Panc1 (cell line): ENCODE results near the gene PTGIS. TPM values are rescaled to one million over a fixed set of nuclear protein-coding genes. Genes with fewer than 3 reads are reported as not detected.

Experiments
- ATAC-seq: fragments of 200-7000 bp; cut with Tn5 transposase; 2 replicates; pipeline ENCODE4 v1.9.1; 2020; ENCODE audit warnings: mild to moderate bottlenecking, moderate library complexity
- BruUV-seq: library from RNA; stranded (reverse); fragments of 400-500 nt; replicated peaks from 2 replicates; lab custom pipeline; 2021; lab: Mats Ljungman, UMichigan
- CTCF ChIA-PET: fragments of 300-600 bp; sonication (Branson Sonifier 250); formaldehyde crosslinking; loops from one replicate; lab custom pipeline; 2022; ENCODE audit warnings: antibody characterized with exemption; lab: Charles Lee
- POLR2A ChIA-PET: fragments of 300-600 bp; sonication (Branson Sonifier 250); formaldehyde crosslinking; loops from one replicate; lab custom pipeline; 2022; ENCODE audit warnings: antibody characterized with exemption; lab: Charles Lee
- DNase-seq: peaks from one replicate; pipeline ENCODE4 v3.0.0-alpha.2; 2010; ENCODE audit warnings: low read depth, low spot score
- H3K27ac ChIP-seq: 2 replicates; pipeline ENCODE4 v1.5.1; 2011; ENCODE audit warnings: mild to moderate bottlenecking, low read length, inconsistent platforms
- H3K27me3 ChIP-seq: fragments of 200-500 bp; sonication (Bioruptor generic); 2 replicates; pipeline ENCODE4 v1.6.0; 2014; ENCODE audit warnings: low read length, inconsistent platforms; ENCODE audit not compliant: control insufficient read depth, insufficient read depth
- H3K36me3 ChIP-seq: fragments of 200-500 bp; sonication (Bioruptor generic); 2 replicates; pipeline ENCODE4 v1.5.1; 2014; ENCODE audit warnings: inconsistent platforms, mild to moderate bottlenecking, low read length, moderate library complexity; ENCODE audit not compliant: control insufficient read depth, insufficient read depth
- H3K4me1 ChIP-seq: 2 replicates; pipeline ENCODE4 v1.5.1; 2011; ENCODE audit warnings: inconsistent platforms, mild to moderate bottlenecking, low read length, moderate library complexity; ENCODE audit not compliant: control insufficient read depth, insufficient read depth
- H3K4me3 ChIP-seq, 2 experiments: 2 replicates each; pipeline ENCODE4 v1.5.1; 2011 to 2012; ENCODE audit warnings: low read depth in 2 of 2, low read length in 2 of 2, mild to moderate bottlenecking in 2 of 2, inconsistent platforms in 1 of 2, moderate library complexity in 1 of 2
- H3K9me3 ChIP-seq: fragments of 200-500 bp; sonication (Bioruptor generic); 2 replicates; pipeline ENCODE4 v1.5.1; 2014; ENCODE audit warnings: low read depth, mild to moderate bottlenecking, inconsistent platforms, low read length, moderate library complexity; ENCODE audit not compliant: control insufficient read depth, insufficient read depth
- POLR2AphosphoS5 ChIP-seq: IDR thresholded peaks from 2 replicates; pipeline ENCODE4 v1.6.1; 2012; ENCODE audit warnings: mild to moderate bottlenecking, low read depth, low read length, moderate library complexity
- SIN3A ChIP-seq: IDR thresholded peaks from 2 replicates; pipeline ENCODE4 v1.6.1; 2012; ENCODE audit warnings: low read depth, mild to moderate bottlenecking, low read length, moderate library complexity, borderline replicate concordance; ENCODE audit not compliant: insufficient read depth
- TCF7L2 ChIP-seq: IDR thresholded peaks from 2 replicates; pipeline ENCODE4 v1.6.1; 2011; ENCODE audit warnings: mild to moderate bottlenecking, low read depth, low read length, inconsistent platforms
- in situ Hi-C: cut with HindIII; loops from 2 replicates; pipeline ENCODE4 v1.10.0; 2016; ENCODE audit warnings: low sequenced_read_pairs, low pct_unique_long_range_greater_than_20kb
- intact Hi-C: fragments of 100-400 bp; cut with micrococcal nuclease; formaldehyde crosslinking; loops from one replicate; pipeline ENCODE4 v1.10.0; 2022; ENCODE audit not compliant: unreplicated experiment
- total RNA-seq: library from RNA; stranded (reverse); gene quantifications from one replicate; pipeline ENCODE4 v1.2.1, GENCODE V29; 2021; ENCODE audit not compliant: unreplicated experiment
- TF ChIP-seq, protein P1 (sequence below): fragments of 450-650 bp; IDR thresholded peaks from 2 replicates; pipeline ENCODE4 v1.5.1; 2017; ENCODE audit warnings: mild to moderate bottlenecking
- TF ChIP-seq, protein P2 (sequence below), 2 experiments: IDR thresholded peaks; 2 replicates each; pipeline ENCODE4 v1.6.1; 2011 to 2012; ENCODE audit warnings: low read depth in 2 of 2, control low read depth in 1 of 2, low read length in 1 of 2, mild to moderate bottlenecking in 1 of 2, moderate library complexity in 1 of 2; ENCODE audit not compliant: insufficient read depth in 1 of 2

PTGIS gene
- total RNA-seq, 1 experiment from 2014 or later: 4.4 TPM

DNA sequence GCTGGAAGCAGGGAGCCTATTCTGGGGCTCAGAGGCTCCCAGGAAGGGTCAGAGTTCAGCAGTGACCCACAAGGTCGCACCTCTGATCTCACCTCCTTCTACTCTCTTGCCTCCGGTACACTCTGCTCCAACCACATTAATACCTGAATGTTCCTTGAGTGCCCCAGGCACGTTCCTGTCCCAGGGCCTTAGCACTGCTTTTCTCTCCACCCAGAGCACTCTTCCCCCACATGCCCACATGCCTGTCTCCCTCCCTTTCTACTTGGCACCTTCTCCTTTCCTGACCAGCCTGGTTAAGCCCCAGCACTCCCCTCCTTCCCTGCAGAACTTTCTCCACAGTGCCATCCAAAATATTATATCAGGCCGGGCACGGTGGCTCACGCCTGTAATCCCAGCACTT, 98.9 kb downstream of the PTGIS start:
- ATAC-seq: no peak
- intact Hi-C loops (no loop called here), in situ Hi-C loops (no loop called here)
- Histone ChIP-seq H3K4me1 (no peaks in the 10 kb centered on the region), H3K4me3 (no peak overlapping the region), H3K9me3 (no peaks in the 10 kb centered on the region), H3K36me3 (no peaks in the 10 kb centered on the region), H3K27ac (no peak overlapping the region), H3K27me3 (no peaks in the 10 kb centered on the region)
- TF ChIP-seq, protein P1, sequence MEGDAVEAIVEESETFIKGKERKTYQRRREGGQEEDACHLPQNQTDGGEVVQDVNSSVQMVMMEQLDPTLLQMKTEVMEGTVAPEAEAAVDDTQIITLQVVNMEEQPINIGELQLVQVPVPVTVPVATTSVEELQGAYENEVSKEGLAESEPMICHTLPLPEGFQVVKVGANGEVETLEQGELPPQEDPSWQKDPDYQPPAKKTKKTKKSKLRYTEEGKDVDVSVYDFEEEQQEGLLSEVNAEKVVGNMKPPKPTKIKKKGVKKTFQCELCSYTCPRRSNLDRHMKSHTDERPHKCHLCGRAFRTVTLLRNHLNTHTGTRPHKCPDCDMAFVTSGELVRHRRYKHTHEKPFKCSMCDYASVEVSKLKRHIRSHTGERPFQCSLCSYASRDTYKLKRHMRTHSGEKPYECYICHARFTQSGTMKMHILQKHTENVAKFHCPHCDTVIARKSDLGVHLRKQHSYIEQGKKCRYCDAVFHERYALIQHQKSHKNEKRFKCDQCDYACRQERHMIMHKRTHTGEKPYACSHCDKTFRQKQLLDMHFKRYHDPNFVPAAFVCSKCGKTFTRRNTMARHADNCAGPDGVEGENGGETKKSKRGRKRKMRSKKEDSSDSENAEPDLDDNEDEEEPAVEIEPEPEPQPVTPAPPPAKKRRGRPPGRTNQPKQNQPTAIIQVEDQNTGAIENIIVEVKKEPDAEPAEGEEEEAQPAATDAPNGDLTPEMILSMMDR: no peak
- TF ChIP-seq, protein P2, sequence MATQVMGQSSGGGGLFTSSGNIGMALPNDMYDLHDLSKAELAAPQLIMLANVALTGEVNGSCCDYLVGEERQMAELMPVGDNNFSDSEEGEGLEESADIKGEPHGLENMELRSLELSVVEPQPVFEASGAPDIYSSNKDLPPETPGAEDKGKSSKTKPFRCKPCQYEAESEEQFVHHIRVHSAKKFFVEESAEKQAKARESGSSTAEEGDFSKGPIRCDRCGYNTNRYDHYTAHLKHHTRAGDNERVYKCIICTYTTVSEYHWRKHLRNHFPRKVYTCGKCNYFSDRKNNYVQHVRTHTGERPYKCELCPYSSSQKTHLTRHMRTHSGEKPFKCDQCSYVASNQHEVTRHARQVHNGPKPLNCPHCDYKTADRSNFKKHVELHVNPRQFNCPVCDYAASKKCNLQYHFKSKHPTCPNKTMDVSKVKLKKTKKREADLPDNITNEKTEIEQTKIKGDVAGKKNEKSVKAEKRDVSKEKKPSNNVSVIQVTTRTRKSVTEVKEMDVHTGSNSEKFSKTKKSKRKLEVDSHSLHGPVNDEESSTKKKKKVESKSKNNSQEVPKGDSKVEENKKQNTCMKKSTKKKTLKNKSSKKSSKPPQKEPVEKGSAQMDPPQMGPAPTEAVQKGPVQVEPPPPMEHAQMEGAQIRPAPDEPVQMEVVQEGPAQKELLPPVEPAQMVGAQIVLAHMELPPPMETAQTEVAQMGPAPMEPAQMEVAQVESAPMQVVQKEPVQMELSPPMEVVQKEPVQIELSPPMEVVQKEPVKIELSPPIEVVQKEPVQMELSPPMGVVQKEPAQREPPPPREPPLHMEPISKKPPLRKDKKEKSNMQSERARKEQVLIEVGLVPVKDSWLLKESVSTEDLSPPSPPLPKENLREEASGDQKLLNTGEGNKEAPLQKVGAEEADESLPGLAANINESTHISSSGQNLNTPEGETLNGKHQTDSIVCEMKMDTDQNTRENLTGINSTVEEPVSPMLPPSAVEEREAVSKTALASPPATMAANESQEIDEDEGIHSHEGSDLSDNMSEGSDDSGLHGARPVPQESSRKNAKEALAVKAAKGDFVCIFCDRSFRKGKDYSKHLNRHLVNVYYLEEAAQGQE (IDR thresholded peaks at IDR 0.05; ENCODE audit: insufficient read depth in 1 of 2, low read depth in 2 of 2, low read length in 1 of 2): no peak
- TF ChIP-seq SIN3A (no peak), TCF7L2 (no peak), POLR2AphosphoS5 (no peak)
- no peak for DNase-seq
- CTCF ChIA-PET: no interaction called here
- no TSS peak for BruUV-seq
- POLR2A ChIA-PET: no interaction called here

DNA sequence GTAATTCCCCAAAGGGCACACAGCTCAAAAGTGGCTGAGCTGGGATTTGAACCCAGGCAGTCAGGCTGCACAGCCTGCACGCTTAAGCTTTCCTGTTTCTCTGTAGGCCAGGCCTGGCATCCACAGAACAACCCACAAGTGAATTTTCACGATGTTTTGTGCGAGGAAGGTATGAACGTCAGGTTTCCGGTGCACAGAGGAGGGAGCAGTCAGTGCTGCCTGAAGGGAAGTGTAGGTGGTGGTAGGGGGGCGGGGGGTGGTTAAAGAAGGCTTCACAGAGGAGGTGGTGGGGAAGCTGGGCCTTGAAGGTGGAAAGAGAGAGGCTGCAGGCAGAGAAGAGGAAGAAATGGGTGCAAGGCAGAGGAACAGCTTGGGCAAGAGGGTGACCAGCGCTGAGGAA, 99.5 kb downstream of the PTGIS start:
- Histone ChIP-seq H3K27ac (no peak overlapping the region), H3K27me3 (no peaks in the 10 kb centered on the region), H3K36me3 (no peaks in the 10 kb centered on the region), H3K9me3 (no peaks in the 10 kb centered on the region), H3K4me1 (no peaks in the 10 kb centered on the region), H3K4me3 (no peak overlapping the region)
- in situ Hi-C loops (no loop called here), intact Hi-C loops (no loop called here)
- no peak for DNase-seq
- ATAC-seq: no peak
- POLR2A ChIA-PET: no interaction called here
- CTCF ChIA-PET: no interaction called here
- TF ChIP-seq SIN3A (no peak), POLR2AphosphoS5 (no peak)
- TF ChIP-seq, protein P2 (IDR thresholded peaks at IDR 0.05; ENCODE audit: insufficient read depth in 1 of 2, low read depth in 2 of 2, low read length in 1 of 2): no peak
- BruUV-seq: no TSS peak
